Stimulated activated CD4-positive, alpha-beta T cell treated with anti-CD3 and anti-CD28 coated beads, Interleukin-1b, Interleukin-23, amount 100 ng/mL, for 24 hours (primary cell): Measurements from ENCODE around the gene ADARB2.

Source experiments
- DNase-seq, 4 experiments: peaks; one replicate each; pipeline ENCODE4 v3.0.0-alpha.2; 2020; ENCODE audit warnings: low read depth in 4 of 4, low spot score in 1 of 4

Gene ADARB2

GRCh38 chr10:1598393-1599153 is 138.8 kb downstream of the ADARB2 start:
- no peak for DNase-seq

GRCh38 chr10:1597370-1598146 is 139.8 kb downstream of the ADARB2 start:
- DNase-seq = no peak

GRCh38 chr10:1596482-1597099 is 140.7 kb downstream of the ADARB2 start:
- DNase-seq = no peak

- no peak for DNase-seq
Observed at GRCh38 chr10:1595726-1596125, 141.6 kb downstream of the ADARB2 start.

- DNase-seq = no peak
Observed at GRCh38 chr10:1595242-1595600, 142.1 kb downstream of the ADARB2 start.

- DNase-seq = no peak
Observed at GRCh38 chr10:1594372-1595241, 142.7 kb downstream of the ADARB2 start.

GRCh38 chr10:1591742-1592141 is 145.6 kb downstream of the ADARB2 start:
- no peak for DNase-seq

GRCh38 chr10:1591045-1591444 is 146.3 kb downstream of the ADARB2 start:
- no peak for DNase-seq

GRCh38 chr10:1589257-1589656 is 148.1 kb downstream of the ADARB2 start:
- DNase-seq = no peak

GRCh38 chr10:1582739-1583138 is 154.6 kb downstream of the ADARB2 start:
- DNase-seq = no peak

GRCh38 chr10:1581189-1581588 is 156.1 kb downstream of the ADARB2 start:
- no peak for DNase-seq

GRCh38 chr10:1579671-1580070 is 157.7 kb downstream of the ADARB2 start:
- DNase-seq = no peak

- DNase-seq = no peak
Observed at GRCh38 chr10:1579141-1579491, 158.2 kb downstream of the ADARB2 start.

- DNase-seq = no peak
Observed at GRCh38 chr10:1578392-1579140, 158.8 kb downstream of the ADARB2 start.

GRCh38 chr10:1577945-1578344 is 159.4 kb downstream of the ADARB2 start:
- no peak for DNase-seq

GRCh38 chr10:1577373-1577770 is 160.0 kb downstream of the ADARB2 start:
- DNase-seq = no peak

- DNase-seq = no peak
Observed at GRCh38 chr10:1576467-1577372, 160.6 kb downstream of the ADARB2 start.

- no peak for DNase-seq
Observed at GRCh38 chr10:1575481-1576244, 161.7 kb downstream of the ADARB2 start.

- DNase-seq = no peak
Observed at GRCh38 chr10:1574719-1575118, 162.6 kb downstream of the ADARB2 start.
